ENCODE results near the gene IPO4.

Gene IPO4

GRCh38 chr14:24147761-24148428, 40.7 kb downstream of the IPO4 start:
- peaks cover 2 to 59% (median 39%) of the 10 kb centered on the region in 5 donors for H3K36me3 ChIP-seq (ENCODE audit: control insufficient read depth in 5 of 5, insufficient read depth in 5 of 5, low read length in 5 of 5)
- H3K4me1 ChIP-seq (ENCODE audit: control insufficient read depth in 5 of 5, insufficient read depth in 5 of 5, low read length in 5 of 5) = peaks cover 10 to 30% (median 25%) of the 10 kb centered on the region in 5 donors
- peak overlapping the region; percentile 98 for H3K27ac ChIP-seq (ENCODE audit: low read depth, low read length)
- H3K27me3 ChIP-seq (ENCODE audit: control insufficient read depth in 5 of 5, insufficient read depth in 4 of 5, low read length in 5 of 5) = no peaks in the 10 kb centered on the region
- H3K9me3 ChIP-seq (ENCODE audit: control insufficient read depth in 5 of 5, low read length in 5 of 5) = no peaks in the 10 kb centered on the region
- peak overlapping the region; percentile 83 to 96 (median 93) for H3K4me3 ChIP-seq (ENCODE audit: low read depth in 1 of 5, low read length in 5 of 5)
- peak overlapping the region; percentile 38 to 92 (median 87) for H3K9ac ChIP-seq (ENCODE audit: low read length in 5 of 5)

GRCh38 chr14:24146978-24147760, 41.4 kb downstream of the IPO4 start, which contains the start of gene RNF31:
Gene RNF31, plus strand, starts transcription at chr14:24147498. Its CDS starts 201 bp downstream, at chr14:24147699.
- Histone ChIP-seq H3K27me3 (ENCODE audit: control insufficient read depth in 5 of 5, insufficient read depth in 4 of 5, low read length in 5 of 5) (no peaks in the 10 kb centered on the region), H3K4me1 (ENCODE audit: control insufficient read depth in 5 of 5, insufficient read depth in 5 of 5, low read length in 5 of 5) (peaks cover 10 to 31% (median 26%) of the 10 kb centered on the region in 5 donors), H3K27ac (ENCODE audit: low read depth, low read length) (peak within 1 kb of the TSS; percentile 98), H3K4me3 (ENCODE audit: low read depth in 1 of 5, low read length in 5 of 5) (peak within 1 kb of the TSS; percentile 87 to 96 (median 93)), H3K9me3 (ENCODE audit: control insufficient read depth in 5 of 5, low read length in 5 of 5) (no peaks in the 10 kb centered on the region), H3K9ac (ENCODE audit: low read length in 5 of 5) (peak within 1 kb of the TSS; percentile 91 to 95 (median 92)), H3K36me3 (ENCODE audit: control insufficient read depth in 5 of 5, insufficient read depth in 5 of 5, low read length in 5 of 5) (peaks cover 2 to 52% (median 35%) of the 10 kb centered on the region in 5 donors)

DNA sequence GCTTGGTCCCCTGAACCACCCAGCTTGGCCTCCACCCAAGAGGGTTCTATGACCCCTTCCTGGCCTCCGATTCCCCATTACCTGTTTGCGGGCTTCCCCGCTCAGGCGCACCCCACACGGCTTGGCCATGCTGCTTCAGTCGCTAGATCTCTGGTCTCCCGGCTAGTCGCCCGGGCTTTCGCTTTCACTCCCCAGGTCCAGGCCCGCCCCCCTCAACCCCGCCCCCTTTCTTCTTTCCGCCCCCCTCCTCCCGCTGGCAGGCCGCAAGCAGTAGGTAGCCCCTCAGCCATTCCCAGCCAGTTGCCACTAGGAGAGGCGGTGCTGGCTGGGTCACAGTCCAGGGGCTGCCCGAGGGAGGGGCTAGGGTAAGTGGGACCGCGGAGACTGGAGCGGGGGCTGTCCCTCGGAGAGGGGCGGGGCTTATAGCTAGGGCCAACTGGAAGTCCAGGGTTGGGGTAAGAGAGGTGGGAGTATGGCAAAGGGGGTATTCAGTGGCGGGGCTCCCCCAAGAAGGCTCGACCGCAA, 42.1 kb downstream of the IPO4 start, which contains the start of gene PSME2:
Gene PSME2 (minus strand): TSS at position 158 of the 525 bp plus-strand sequence. CDS start 29 bp downstream, at position 129.
- peaks cover 2 to 45% (median 28%) of the 10 kb centered on the region in 5 donors for H3K36me3 ChIP-seq (ENCODE audit: control insufficient read depth in 5 of 5, insufficient read depth in 5 of 5, low read length in 5 of 5)
- no peaks in the 10 kb centered on the region for H3K9me3 ChIP-seq (ENCODE audit: control insufficient read depth in 5 of 5, low read length in 5 of 5)
- H3K9ac ChIP-seq (ENCODE audit: low read length in 5 of 5) = peak within 1 kb of the TSS; percentile 91 to 95 (median 92)
- H3K27ac ChIP-seq (ENCODE audit: low read depth, low read length) = peak within 1 kb of the TSS; percentile 98
- peaks cover 13 to 37% (median 32%) of the 10 kb centered on the region in 5 donors for H3K4me1 ChIP-seq (ENCODE audit: control insufficient read depth in 5 of 5, insufficient read depth in 5 of 5, low read length in 5 of 5)
- peak within 1 kb of the TSS; percentile 87 to 96 (median 93) for H3K4me3 ChIP-seq (ENCODE audit: low read depth in 1 of 5, low read length in 5 of 5)
- no peaks in the 10 kb centered on the region for H3K27me3 ChIP-seq (ENCODE audit: control insufficient read depth in 5 of 5, insufficient read depth in 4 of 5, low read length in 5 of 5)

- Histone ChIP-seq H3K27ac (ENCODE audit: low read depth, low read length) (peak overlapping the region; percentile 98), H3K36me3 (ENCODE audit: control insufficient read depth in 5 of 5, insufficient read depth in 5 of 5, low read length in 5 of 5) (peaks cover 2 to 39% (median 22%) of the 10 kb centered on the region in 5 donors), H3K9ac (ENCODE audit: low read length in 5 of 5) (peak overlapping the region; percentile 87 to 95 (median 92)), H3K4me1 (ENCODE audit: control insufficient read depth in 5 of 5, insufficient read depth in 5 of 5, low read length in 5 of 5) (peaks cover 13 to 41% (median 36%) of the 10 kb centered on the region in 5 donors), H3K9me3 (ENCODE audit: control insufficient read depth in 5 of 5, low read length in 5 of 5) (no peaks in the 10 kb centered on the region), H3K27me3 (ENCODE audit: control insufficient read depth in 5 of 5, insufficient read depth in 4 of 5, low read length in 5 of 5) (no peaks in the 10 kb centered on the region), H3K4me3 (ENCODE audit: low read depth in 1 of 5, low read length in 5 of 5) (peak overlapping the region; percentile 79 to 96 (median 93))
These were observed 42.7 kb downstream of the IPO4 start for GRCh38 chr14:24145690-24146452.

GRCh38 chr14:24145219-24145618, 43.4 kb downstream of the IPO4 start:
- peaks cover 2 to 32% (median 15%) of the 10 kb centered on the region in 5 donors for H3K36me3 ChIP-seq (ENCODE audit: control insufficient read depth in 5 of 5, insufficient read depth in 5 of 5, low read length in 5 of 5)
- no peaks in the 10 kb centered on the region for H3K27me3 ChIP-seq (ENCODE audit: control insufficient read depth in 5 of 5, insufficient read depth in 4 of 5, low read length in 5 of 5)
- H3K9me3 ChIP-seq (ENCODE audit: control insufficient read depth in 5 of 5, low read length in 5 of 5) = no peaks in the 10 kb centered on the region
- peaks cover 13 to 46% (median 42%) of the 10 kb centered on the region in 5 donors for H3K4me1 ChIP-seq (ENCODE audit: control insufficient read depth in 5 of 5, insufficient read depth in 5 of 5, low read length in 5 of 5)
- peak overlapping the region in 1 of 5 donors; percentile 87 for H3K9ac ChIP-seq (ENCODE audit: low read length in 5 of 5)
- peak overlapping the region in 1 of 5 donors; percentile 25 for H3K4me3 ChIP-seq (ENCODE audit: low read depth in 1 of 5, low read length in 5 of 5)
- peak overlapping the region; percentile 98 for H3K27ac ChIP-seq (ENCODE audit: low read depth, low read length)

DNA sequence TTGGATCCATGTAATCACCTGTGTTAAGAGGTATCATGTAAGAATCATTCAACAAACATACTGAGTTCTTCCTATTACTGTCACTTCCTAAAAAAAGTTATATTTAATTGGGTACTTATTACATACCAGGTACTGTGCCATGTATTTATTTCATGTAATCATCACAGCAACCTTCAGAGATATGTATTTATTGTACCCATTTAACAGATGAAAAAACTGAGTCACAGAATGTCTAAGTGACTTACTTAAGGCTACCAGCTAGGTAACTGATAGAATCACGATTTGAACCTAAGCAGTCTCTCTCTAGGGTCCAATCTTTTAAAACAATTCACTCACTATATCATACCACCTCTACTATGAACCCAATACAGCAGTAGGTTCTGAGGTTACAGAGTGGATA, 44.2 kb downstream of the IPO4 start:
- H3K36me3 ChIP-seq (ENCODE audit: control insufficient read depth in 5 of 5, insufficient read depth in 5 of 5, low read length in 5 of 5) = peaks cover 0 to 26% (median 8%) of the 10 kb centered on the region in 5 donors
- no peak overlapping the region for H3K4me3 ChIP-seq (ENCODE audit: low read depth in 1 of 5, low read length in 5 of 5)
- peaks cover 13 to 49% (median 45%) of the 10 kb centered on the region in 5 donors for H3K4me1 ChIP-seq (ENCODE audit: control insufficient read depth in 5 of 5, insufficient read depth in 5 of 5, low read length in 5 of 5)
- no peaks in the 10 kb centered on the region for H3K27me3 ChIP-seq (ENCODE audit: control insufficient read depth in 5 of 5, insufficient read depth in 4 of 5, low read length in 5 of 5)
- no peak overlapping the region for H3K9ac ChIP-seq (ENCODE audit: low read length in 5 of 5)
- H3K27ac ChIP-seq (ENCODE audit: low read depth, low read length) = no peak overlapping the region
- no peaks in the 10 kb centered on the region for H3K9me3 ChIP-seq (ENCODE audit: control insufficient read depth in 5 of 5, low read length in 5 of 5)

GRCh38 chr14:24143511-24143910, 45.1 kb downstream of the IPO4 start:
- peaks cover 13 to 50% (median 44%) of the 10 kb centered on the region in 5 donors for H3K4me1 ChIP-seq (ENCODE audit: control insufficient read depth in 5 of 5, insufficient read depth in 5 of 5, low read length in 5 of 5)
- no peaks in the 10 kb centered on the region for H3K27me3 ChIP-seq (ENCODE audit: control insufficient read depth in 5 of 5, insufficient read depth in 4 of 5, low read length in 5 of 5)
- H3K4me3 ChIP-seq (ENCODE audit: low read depth in 1 of 5, low read length in 5 of 5) = no peak overlapping the region
- H3K36me3 ChIP-seq (ENCODE audit: control insufficient read depth in 5 of 5, insufficient read depth in 5 of 5, low read length in 5 of 5) = peaks cover 0 to 27% (median 12%) of the 10 kb centered on the region in 5 donors
- no peak overlapping the region for H3K9ac ChIP-seq (ENCODE audit: low read length in 5 of 5)
- H3K27ac ChIP-seq (ENCODE audit: low read depth, low read length) = no peak overlapping the region
- no peaks in the 10 kb centered on the region for H3K9me3 ChIP-seq (ENCODE audit: control insufficient read depth in 5 of 5, low read length in 5 of 5)

GRCh38 chr14:24141097-24141880, 47.3 kb downstream of the IPO4 start, which contains the start of gene EMC9:
Gene EMC9, minus strand, starts transcription at chr14:24141591. Its CDS starts 287 bp downstream, at chr14:24141304.
- no peaks in the 10 kb centered on the region for H3K27me3 ChIP-seq (ENCODE audit: control insufficient read depth in 5 of 5, insufficient read depth in 4 of 5, low read length in 5 of 5)
- peaks cover 0 to 39% (median 24%) of the 10 kb centered on the region in 5 donors for H3K36me3 ChIP-seq (ENCODE audit: control insufficient read depth in 5 of 5, insufficient read depth in 5 of 5, low read length in 5 of 5)
- H3K4me3 ChIP-seq (ENCODE audit: low read depth in 1 of 5, low read length in 5 of 5) = peak within 1 kb of the TSS; percentile 72 to 97 (median 91)
- peak within 1 kb of the TSS in 4 of 5 donors; percentile 56 to 92 (median 82) for H3K9ac ChIP-seq (ENCODE audit: low read length in 5 of 5)
- peaks cover 7 to 58% (median 42%) of the 10 kb centered on the region in 5 donors for H3K4me1 ChIP-seq (ENCODE audit: control insufficient read depth in 5 of 5, insufficient read depth in 5 of 5, low read length in 5 of 5)
- H3K27ac ChIP-seq (ENCODE audit: low read depth, low read length) = peak within 1 kb of the TSS; percentile 84
- H3K9me3 ChIP-seq (ENCODE audit: control insufficient read depth in 5 of 5, low read length in 5 of 5) = no peaks in the 10 kb centered on the region

Measured in subcutaneous abdominal adipose tissue (tissue), 5 donors.